GM12801 (cell line): ENCODE data around the gene CLIC3.

Experiments
- CTCF ChIP-seq: IDR thresholded peaks from one replicate; pipeline ENCODE4 v1.5.1; 2011; ENCODE audit warnings: control low read depth; ENCODE audit not compliant: insufficient read length; ENCODE audit errors: extremely low read depth

The CLIC3 gene

GRCh38 chr9:137018761-137019559 is 22.6 kb upstream of the CLIC3 start:
- no peak for TF ChIP-seq CTCF

GRCh38 chr9:137017791-137018497 is 21.6 kb upstream of the CLIC3 start:
- no peak for TF ChIP-seq CTCF

- no peak for TF ChIP-seq CTCF
These were observed 20.7 kb upstream of the CLIC3 start for GRCh38 chr9:137017071-137017470.

- no peak for TF ChIP-seq CTCF
These were observed 20.1 kb upstream of the CLIC3 start for GRCh38 chr9:137016436-137016835.

- TF ChIP-seq CTCF: no peak
These were observed 19.6 kb upstream of the CLIC3 start for GRCh38 chr9:137015976-137016375.

GRCh38 chr9:137015540-137015930 is 19.2 kb upstream of the CLIC3 start:
- no peak for TF ChIP-seq CTCF

- TF ChIP-seq CTCF: no peak
These were observed 18.6 kb upstream of the CLIC3 start for GRCh38 chr9:137014776-137015539.
